GM12891 (cell line): Measurements from ENCODE around the gene RGS7.

Source experiments
- PAX5 ChIP-seq: IDR thresholded peaks from 2 replicates; pipeline ENCODE4 v1.6.1; 2011; ENCODE audit warnings: low read length, moderate library complexity, mild to moderate bottlenecking; ENCODE audit not compliant: insufficient read depth, severe bottlenecking
- POLR2A ChIP-seq: IDR thresholded peaks from 2 replicates; pipeline ENCODE4 v1.6.1; 2011; ENCODE audit warnings: low read depth, low read length, control low read depth
- POLR2AphosphoS5 ChIP-seq: IDR thresholded peaks from 2 replicates; pipeline ENCODE4 v1.6.1; 2011; ENCODE audit warnings: low read depth, low read length, control low read depth
- POU2F2 ChIP-seq: IDR thresholded peaks from 2 replicates; pipeline ENCODE4 v1.6.1; 2011; ENCODE audit warnings: low read depth, mild to moderate bottlenecking, control low read depth, low read length, moderate library complexity
- TAF1 ChIP-seq: IDR thresholded peaks from 2 replicates; pipeline ENCODE4 v1.6.1; 2011; ENCODE audit warnings: low read depth, low read length, control low read depth

- TF ChIP-seq POLR2AphosphoS5 (no peak), POLR2A (no peak), TAF1 (no peak), POU2F2 (no peak), PAX5 (no peak)
Observed at GRCh38 chr1:241330619-241331327, 26.2 kb downstream of the RGS7 start.
